GM11168 (cell line): Measurements from ENCODE around the gene BORCS5.
"Not testable (repeated sequence)": the region's sequence is repeated elsewhere in the genome, so short reads cannot be mapped to it uniquely, and the experiment has no call there.

Experiments used
- in situ Hi-C: fragments of 300-500 bp; cut with MboI; formaldehyde crosslinking; loops from one replicate; pipeline ENCODE4 v1.12.0; 2022; ENCODE audit warnings: low sequenced_read_pairs; ENCODE audit not compliant: unreplicated experiment

Gene BORCS5

GRCh38 chr12:12356896-12357718, at the start of gene BORCS5:
TSS of gene BORCS5 (plus strand) at chr12:12357078. CDS start at chr12:12357452, 374 bp downstream.
- in situ Hi-C loops = no loop called here

- in situ Hi-C loops = not testable (repeated sequence)
Measured at GRCh38 chr12:12310695-12311094, 46.2 kb upstream of the BORCS5 start.

- in situ Hi-C loops = no loop called here
Measured at GRCh38 chr12:12315838-12316237, 41.0 kb upstream of the BORCS5 start.

GRCh38 chr12:12319451-12320183, 37.3 kb upstream of the BORCS5 start:
- in situ Hi-C loops = no loop called here

- in situ Hi-C loops = no loop called here
Measured at GRCh38 chr12:12323118-12323517, 33.8 kb upstream of the BORCS5 start.

- in situ Hi-C loops = no loop called here
Measured at GRCh38 chr12:12323591-12323990, 33.3 kb upstream of the BORCS5 start.

- in situ Hi-C loops = loop anchor here (25.0 kb wide), 1 partner anchor 764 kb away; no protein-coding TSS in a partner anchor
Measured at GRCh38 chr12:12326262-12326661, 30.6 kb upstream of the BORCS5 start.

GRCh38 chr12:12327802-12328201, 29.1 kb upstream of the BORCS5 start:
- in situ Hi-C loops = loop anchor here (25.0 kb wide), 1 partner anchor 766 kb away; no protein-coding TSS in a partner anchor

- in situ Hi-C loops = loop anchor here (10.0 to 25.0 kb wide), 2 partner anchors 247 to 769 kb away; no protein-coding TSS in a partner anchor
Measured at GRCh38 chr12:12331244-12331771, 25.6 kb upstream of the BORCS5 start.

- in situ Hi-C loops = loop anchor here (10.0 to 25.0 kb wide), 2 partner anchors 247 to 770 kb away; no protein-coding TSS in a partner anchor
Measured at GRCh38 chr12:12331896-12332295, 25.0 kb upstream of the BORCS5 start.

GRCh38 chr12:12333407-12334366, 23.2 kb upstream of the BORCS5 start:
- in situ Hi-C loops = loop anchor here (10.0 to 25.0 kb wide), 2 partner anchors 249 to 771 kb away; no protein-coding TSS in a partner anchor

- in situ Hi-C loops = loop anchor here (10.0 to 25.0 kb wide), 2 partner anchors 250 to 772 kb away; no protein-coding TSS in a partner anchor
Measured at GRCh38 chr12:12334367-12335040, 22.4 kb upstream of the BORCS5 start.

GRCh38 chr12:12336049-12336411, 20.8 kb upstream of the BORCS5 start:
- in situ Hi-C loops = loop anchor here (10.0 to 25.0 kb wide), 2 partner anchors 251 to 774 kb away; no protein-coding TSS in a partner anchor

- in situ Hi-C loops = loop anchor here (10.0 to 25.0 kb wide), 2 partner anchors 252 to 774 kb away; no protein-coding TSS in a partner anchor
Measured at GRCh38 chr12:12336511-12336910, 20.4 kb upstream of the BORCS5 start.

GRCh38 chr12:12338527-12339168, 18.2 kb upstream of the BORCS5 start:
- in situ Hi-C loops = loop anchor here (10.0 to 25.0 kb wide), 2 partner anchors 254 to 776 kb away; no protein-coding TSS in a partner anchor

GRCh38 chr12:12349711-12350665, 6.9 kb upstream of the BORCS5 start, which contains the start of gene MANSC1:
TSS of gene MANSC1 (minus strand) at chr12:12350242. CDS start at chr12:12343314, 6,928 bp downstream.
- in situ Hi-C loops = loop anchor here (25.0 kb wide), 1 partner anchor 788 kb away; no protein-coding TSS in a partner anchor

- in situ Hi-C loops = no loop called here
Measured at GRCh38 chr12:12350868-12351463, 5.9 kb upstream of the BORCS5 start.
